ENCODE results near the gene SERPING1. TPM values are rescaled to one million over a fixed set of nuclear protein-coding genes. Genes with fewer than 3 reads are reported as not detected.
A peak's percentile ranks its signal among the peaks of the same experiment; 100 is the strongest.

Gene SERPING1
- polyA plus RNA-seq, 1 donor (not counting 4 experiments of a cell fraction or from before 2014, with no cell fraction given) = 12.8 TPM

- DNase-seq (ENCODE audit: low read depth, low spot score) (no peak), FAIRE-seq (peak; percentile 64)
- Histone ChIP-seq H3K79me2 (ENCODE audit: control insufficient read depth, insufficient read depth, low read length) (peaks cover 3% of the 10 kb centered on the region), H3K9me1 (ENCODE audit: control insufficient read depth, extremely low read depth, insufficient read depth, low read length) (no peaks in the 10 kb centered on the region), H4K20me1 (ENCODE audit: control insufficient read depth, extremely low read depth, insufficient read depth, low read length) (peaks cover 13% of the 10 kb centered on the region), H3K4me3 (ENCODE audit: control insufficient read depth in 2 of 3, extremely low read depth in 1 of 3, insufficient read depth in 2 of 3, low read depth in 1 of 3, low read length in 3 of 3) (no peak overlapping the region), H3K4me1 (ENCODE audit: control insufficient read depth, extremely low read depth, insufficient read depth, low read length) (peaks cover 41% of the 10 kb centered on the region), H3K27ac (ENCODE audit: control insufficient read depth, insufficient read depth, low read length) (no peak overlapping the region), H3K4me2 (ENCODE audit: control insufficient read depth, extremely low read depth, insufficient read depth, low read depth, low read length) (peak overlapping the region; percentile 27), H3K27me3 (ENCODE audit: control insufficient read depth, extremely low read depth, insufficient read depth, low read length) (peaks cover 32% of the 10 kb centered on the region), H2AFZ (ENCODE audit: control insufficient read depth, low read length) (no peak overlapping the region), H3K36me3 (ENCODE audit: control insufficient read depth in 2 of 2, extremely low read depth in 1 of 2, insufficient read depth in 2 of 2, low read length in 2 of 2) (peaks cover 2 to 4% of the 10 kb centered on the region in 2 experiments), H3K9ac (ENCODE audit: control insufficient read depth, extremely low read depth, insufficient read depth, low read length) (no peak overlapping the region), H3K9me3 (ENCODE audit: control insufficient read depth, low read depth, low read length) (no peaks in the 10 kb centered on the region)
- TF ChIP-seq CTCF (optimal IDR thresholded peaks at IDR 0.05 in 1 of 3, IDR thresholded peaks at IDR 0.05 in 1 of 3, conservative IDR thresholded peaks at IDR 0.05 in 1 of 3; ENCODE audit: extremely low read depth in 1 of 3, insufficient read depth in 2 of 3, low read length in 3 of 3) (no peak), EZH2 (IDR thresholded peaks at IDR 0.05; ENCODE audit: low read length) (no peak)
- dilution Hi-C loops (cut with MboI; ENCODE audit: extremely low pct_ligation_motif_present, low sequenced_read_pairs) = no loop called here
These were observed 48.8 kb downstream of the SERPING1 start for GRCh38 chr11:57646194-57646798.

- no peak for TF ChIP-seq CTCF (optimal IDR thresholded peaks at IDR 0.05 in 1 of 3, IDR thresholded peaks at IDR 0.05 in 1 of 3, conservative IDR thresholded peaks at IDR 0.05 in 1 of 3; ENCODE audit: extremely low read depth in 1 of 3, insufficient read depth in 2 of 3, low read length in 3 of 3)
- peak; percentile 35 for TF ChIP-seq EZH2 (IDR thresholded peaks at IDR 0.05; ENCODE audit: low read length)
These were observed 49.4 kb downstream of the SERPING1 start for GRCh38 chr11:57646799-57647303.

More at GRCh38 chr11:57646799-57647303, 49.4 kb downstream of the SERPING1 start:
- peaks cover 0 to under 1% of the 10 kb centered on the region in 2 experiments for H3K36me3 ChIP-seq (ENCODE audit: control insufficient read depth in 2 of 2, extremely low read depth in 1 of 2, insufficient read depth in 2 of 2, low read length in 2 of 2)
- H3K4me3 ChIP-seq (ENCODE audit: control insufficient read depth in 2 of 3, extremely low read depth in 1 of 3, insufficient read depth in 2 of 3, low read depth in 1 of 3, low read length in 3 of 3) = no peak overlapping the region
- no peak overlapping the region for H3K9ac ChIP-seq (ENCODE audit: control insufficient read depth, extremely low read depth, insufficient read depth, low read length)
- H3K79me2 ChIP-seq (ENCODE audit: control insufficient read depth, insufficient read depth, low read length) = peaks cover under 1% of the 10 kb centered on the region
- peaks cover 32% of the 10 kb centered on the region for H3K27me3 ChIP-seq (ENCODE audit: control insufficient read depth, extremely low read depth, insufficient read depth, low read length)
- H3K4me1 ChIP-seq (ENCODE audit: control insufficient read depth, extremely low read depth, insufficient read depth, low read length) = peaks cover 41% of the 10 kb centered on the region
- peak overlapping the region; percentile 27 for H3K4me2 ChIP-seq (ENCODE audit: control insufficient read depth, extremely low read depth, insufficient read depth, low read depth, low read length)
- dilution Hi-C loops (cut with MboI; ENCODE audit: extremely low pct_ligation_motif_present, low sequenced_read_pairs) = no loop called here
- no peaks in the 10 kb centered on the region for H3K9me3 ChIP-seq (ENCODE audit: control insufficient read depth, low read depth, low read length)
- FAIRE-seq = no peak
- no peak overlapping the region for H2AFZ ChIP-seq (ENCODE audit: control insufficient read depth, low read length)
- no peak overlapping the region for H3K27ac ChIP-seq (ENCODE audit: control insufficient read depth, insufficient read depth, low read length)
- no peak for DNase-seq (ENCODE audit: low read depth, low spot score)
- H4K20me1 ChIP-seq (ENCODE audit: control insufficient read depth, extremely low read depth, insufficient read depth, low read length) = peaks cover 10% of the 10 kb centered on the region
- no peaks in the 10 kb centered on the region for H3K9me1 ChIP-seq (ENCODE audit: control insufficient read depth, extremely low read depth, insufficient read depth, low read length)

Data from keratinocyte (primary cell).